GM12878 (cell line): ENCODE measurements around the gene RAD51B. TPM values are rescaled to one million over a fixed set of nuclear protein-coding genes. Genes with fewer than 3 reads are reported as not detected.

Source experiments
- ATAC-seq: fragments of 200-7000 bp; cut with Tn5 transposase; 3 replicates; pipeline ENCODE4 v1.9.1; 2020; ENCODE audit warnings: mild to moderate bottlenecking, moderate library complexity
- BruUV-seq: library from RNA; stranded (reverse); fragments of 400-500 nt; replicated peaks from 2 replicates; lab custom pipeline; 2021; lab: Mats Ljungman, UMichigan
- CTCF ChIA-PET: fragments of 300-600 bp; sonication (Branson Sonifier 250); formaldehyde crosslinking; extraction: SDS; loops from one replicate; lab custom pipeline; 2021; ENCODE audit warnings: inconsistent platforms; lab: Yijun Ruan, JAX
- POLR2A ChIA-PET: fragments of 350-600 bp; formaldehyde crosslinking; extraction: SDS; loops from one replicate; lab custom pipeline; 2021; ENCODE audit warnings: inconsistent platforms; lab: Charles Lee
- RAD21 ChIA-PET: fragments of 300-600 bp; sonication (Branson Sonifier 250); formaldehyde crosslinking; loops from one replicate; lab custom pipeline; 2023; ENCODE audit warnings: antibody characterized with exemption; ENCODE audit not compliant: unreplicated experiment; lab: Charles Lee
- SMC1A ChIA-PET: fragments of 300-600 bp; sonication (Branson Sonifier 250); formaldehyde crosslinking; loops from one replicate; lab custom pipeline; 2023; ENCODE audit not compliant: unreplicated experiment, uncharacterized antibody; lab: Charles Lee
- DNase-seq: peaks from one replicate; pipeline ENCODE4 v3.0.0-alpha.2; 2011; ENCODE audit warnings: low read depth, low spot score
- FAIRE-seq: peaks from 3 replicates; lab custom pipeline; 2011; peaks lifted over from hg19 to GRCh38; lab: Jason Lieb, UNC
- H2AFZ ChIP-seq: 2 replicates; pipeline ENCODE4 v1.6.0; 2011; ENCODE audit warnings: low read depth, low read length, control low read depth; ENCODE audit not compliant: control insufficient read depth
- H3K27ac ChIP-seq: 2 replicates; pipeline ENCODE4 v1.5.1; 2011; ENCODE audit warnings: control low read depth; ENCODE audit not compliant: control insufficient read depth, insufficient read depth
- H3K27me3 ChIP-seq, 2 experiments: replicated peaks in 1 of 2; 2 replicates each; pipeline versions ENCODE4 v1.6.0 to v1.6.1; 2011; ENCODE audit warnings: low read length in 1 of 2; ENCODE audit not compliant: control insufficient read depth in 2 of 2, insufficient read depth in 2 of 2
- H3K36me3 ChIP-seq, 2 experiments: 2 replicates each; pipeline ENCODE4 v1.5.1; 2011; ENCODE audit warnings: low read length in 1 of 2; ENCODE audit not compliant: control insufficient read depth in 2 of 2, insufficient read depth in 2 of 2
- H3K4me1 ChIP-seq: 2 replicates; pipeline ENCODE4 v1.6.1; 2011; ENCODE audit warnings: mild to moderate bottlenecking, low read length, moderate library complexity, mixed read lengths; ENCODE audit not compliant: control insufficient read depth, insufficient read depth
- H3K4me2 ChIP-seq: 2 replicates; pipeline ENCODE4 v1.6.0; 2011; ENCODE audit warnings: control low read depth; ENCODE audit not compliant: control insufficient read depth, insufficient read depth
- H3K4me3 ChIP-seq: fragments of 200-600 bp; sonication (generic); 2 replicates; pipeline ENCODE4 v1.5.1; 2016
- H3K79me2 ChIP-seq: 2 replicates; pipeline ENCODE4 v1.6.0; 2011; ENCODE audit warnings: low read length; ENCODE audit not compliant: control insufficient read depth, insufficient read depth
- H3K9ac ChIP-seq: 2 replicates; pipeline ENCODE4 v1.8.0; 2011; ENCODE audit warnings: low read length, control low read depth, mixed read lengths; ENCODE audit not compliant: control insufficient read depth, insufficient read depth
- H3K9me3 ChIP-seq: replicated peaks from 3 replicates; pipeline ENCODE4 v1.5.1; 2011; ENCODE audit warnings: mild to moderate bottlenecking, low read length; ENCODE audit not compliant: control insufficient read depth, insufficient read depth
- H4K20me1 ChIP-seq: 2 replicates; pipeline ENCODE4 v1.6.0; 2011; ENCODE audit not compliant: control insufficient read depth, insufficient read depth
- NR2F1 ChIP-seq: fragments of 450-650 bp; conservative IDR thresholded peaks from 2 replicates; pipeline ENCODE4 v1.6.1; 2017; ENCODE audit warnings: mild to moderate bottlenecking
- PML ChIP-seq: IDR thresholded peaks from 2 replicates; pipeline ENCODE4 v1.6.1; 2012; ENCODE audit warnings: low read length, inconsistent platforms
- RB1 ChIP-seq: fragments of 450-650 bp; formaldehyde crosslinking; IDR thresholded peaks from 2 replicates; pipeline ENCODE4 v1.6.1; 2017; ENCODE audit warnings: mild to moderate bottlenecking, borderline replicate concordance
- in situ Hi-C: fragments of 300-500 bp; cut with MboI; formaldehyde crosslinking; loops from 9 replicates; pipeline ENCODE4 v1.14.3; 2018; ENCODE audit warnings: mixed read lengths
- intact Hi-C: fragments of 100-400 bp; cut with micrococcal nuclease; formaldehyde crosslinking; loops from one replicate; pipeline ENCODE4 v1.14.2; 2022; ENCODE audit not compliant: unreplicated experiment
- polyA plus RNA-seq, 11 experiments: library from polyadenylated mRNA; depleted of rRNA in 4 of 11; unstranded in 6 of 11; stranded (reverse) in 5 of 11; fragments of >200 nt; fragmentation: Nextera tagmentation in 4 of 11; fragmentation: Illumina TruSeq in 1 of 11; extraction: Ambion mirVana in 4 of 11; extraction: Trizol in 1 of 11; gene quantifications; 1 replicate in 1 of 11; 2 replicates in 10 of 11; pipeline versions ENCODE4 v1.2.1 to v1.2.3, GENCODE V29; 2011 to 2016; ENCODE audit warnings: inconsistent platforms in 2 of 11, missing spikeins in 2 of 11, low read depth in 1 of 11
- total RNA-seq, 4 experiments: library from RNA; depleted of rRNA in 3 of 4; stranded (reverse); fragments of >200 nt in 3 of 4; fragmentation: Illumina TruSeq in 1 of 4; extraction: Trizol in 1 of 4; gene quantifications; 2 replicates each; pipeline versions ENCODE4 v1.2.1 to v1.2.3, GENCODE V29; 2013 to 2021
- TF ChIP-seq, protein P1 (sequence below), 3 experiments: IDR thresholded peaks in 2 of 3; conservative IDR thresholded peaks in 1 of 3; 2 replicates each; pipeline ENCODE4 v1.5.1; 2011; ENCODE audit warnings: low read depth in 3 of 3, low read length in 3 of 3, mild to moderate bottlenecking in 3 of 3, control low read depth in 2 of 3, moderate library complexity in 2 of 3, inconsistent platforms in 1 of 3, mixed read lengths in 1 of 3; ENCODE audit not compliant: control insufficient read depth in 2 of 3, insufficient read depth in 1 of 3; ENCODE audit errors: extremely low read depth in 1 of 3
- TF ChIP-seq, protein P2 (sequence below): fragments of 150-350 bp; IDR thresholded peaks from 2 replicates; pipeline ENCODE4 v1.6.1; 2016; ENCODE audit warnings: low read depth, low read length
- TF ChIP-seq, protein P3 (sequence below): fragments of 450-650 bp; IDR thresholded peaks from 2 replicates; pipeline ENCODE4 v1.6.1; 2017; ENCODE audit warnings: mild to moderate bottlenecking, moderate library complexity

The RAD51B gene
- total and polyA plus RNA-seq, 10 of the 15 experiments (the other 5 are each of a cell fraction or from before 2014, with no cell fraction given) = 9.8 to 26.8 (median 21.3) TPM

DNA sequence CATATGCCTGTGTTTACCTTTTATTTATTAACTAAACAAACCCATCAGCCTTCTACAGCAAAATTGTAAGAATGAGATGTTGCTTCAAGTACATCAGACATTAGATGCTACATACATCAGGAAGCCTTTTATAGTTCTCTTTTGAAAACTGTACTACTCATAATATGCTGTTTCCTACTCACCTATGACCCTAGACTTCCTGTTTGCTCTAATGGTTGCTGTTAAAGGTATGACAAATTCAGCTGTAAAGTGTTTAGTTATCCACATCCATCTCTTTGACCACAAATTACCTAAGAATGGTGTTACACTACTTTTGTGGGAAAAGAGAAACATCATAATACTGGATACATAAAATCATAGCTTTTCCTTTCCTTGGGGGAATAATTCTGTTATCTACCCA, 220.0 kb downstream of the RAD51B start:
- BruUV-seq = no TSS peak
- intact Hi-C loops (no loop called here), in situ Hi-C loops (no loop called here)
- Histone ChIP-seq H3K4me2 (no peak overlapping the region), H3K4me1 (no peaks in the 10 kb centered on the region), H3K9ac (no peak overlapping the region), H3K27ac (no peak overlapping the region), H3K79me2 (no peaks in the 10 kb centered on the region), H3K9me3 (no peaks in the 10 kb centered on the region), H2AFZ (no peak overlapping the region), H3K36me3 (no peaks in the 10 kb centered on the region), H3K4me3 (no peak overlapping the region), H3K27me3 (no peaks in the 10 kb centered on the region), H4K20me1 (no peaks in the 10 kb centered on the region)
- FAIRE-seq (no peak), DNase-seq (no peak), ATAC-seq (peak; percentile 26; the same call in 1 of the 3 replicates)
- TF ChIP-seq, protein P1, sequence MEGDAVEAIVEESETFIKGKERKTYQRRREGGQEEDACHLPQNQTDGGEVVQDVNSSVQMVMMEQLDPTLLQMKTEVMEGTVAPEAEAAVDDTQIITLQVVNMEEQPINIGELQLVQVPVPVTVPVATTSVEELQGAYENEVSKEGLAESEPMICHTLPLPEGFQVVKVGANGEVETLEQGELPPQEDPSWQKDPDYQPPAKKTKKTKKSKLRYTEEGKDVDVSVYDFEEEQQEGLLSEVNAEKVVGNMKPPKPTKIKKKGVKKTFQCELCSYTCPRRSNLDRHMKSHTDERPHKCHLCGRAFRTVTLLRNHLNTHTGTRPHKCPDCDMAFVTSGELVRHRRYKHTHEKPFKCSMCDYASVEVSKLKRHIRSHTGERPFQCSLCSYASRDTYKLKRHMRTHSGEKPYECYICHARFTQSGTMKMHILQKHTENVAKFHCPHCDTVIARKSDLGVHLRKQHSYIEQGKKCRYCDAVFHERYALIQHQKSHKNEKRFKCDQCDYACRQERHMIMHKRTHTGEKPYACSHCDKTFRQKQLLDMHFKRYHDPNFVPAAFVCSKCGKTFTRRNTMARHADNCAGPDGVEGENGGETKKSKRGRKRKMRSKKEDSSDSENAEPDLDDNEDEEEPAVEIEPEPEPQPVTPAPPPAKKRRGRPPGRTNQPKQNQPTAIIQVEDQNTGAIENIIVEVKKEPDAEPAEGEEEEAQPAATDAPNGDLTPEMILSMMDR (IDR thresholded peaks at IDR 0.05 in 2 of 3, conservative IDR thresholded peaks at IDR 0.05 in 1 of 3; ENCODE audit: control insufficient read depth in 2 of 3, extremely low read depth in 1 of 3, insufficient read depth in 1 of 3, low read depth in 3 of 3, low read length in 3 of 3) = no peak
- peak; percentile 44; the same call in 1 of the 2 replicates for TF ChIP-seq NR2F1
- TF ChIP-seq, protein P2, sequence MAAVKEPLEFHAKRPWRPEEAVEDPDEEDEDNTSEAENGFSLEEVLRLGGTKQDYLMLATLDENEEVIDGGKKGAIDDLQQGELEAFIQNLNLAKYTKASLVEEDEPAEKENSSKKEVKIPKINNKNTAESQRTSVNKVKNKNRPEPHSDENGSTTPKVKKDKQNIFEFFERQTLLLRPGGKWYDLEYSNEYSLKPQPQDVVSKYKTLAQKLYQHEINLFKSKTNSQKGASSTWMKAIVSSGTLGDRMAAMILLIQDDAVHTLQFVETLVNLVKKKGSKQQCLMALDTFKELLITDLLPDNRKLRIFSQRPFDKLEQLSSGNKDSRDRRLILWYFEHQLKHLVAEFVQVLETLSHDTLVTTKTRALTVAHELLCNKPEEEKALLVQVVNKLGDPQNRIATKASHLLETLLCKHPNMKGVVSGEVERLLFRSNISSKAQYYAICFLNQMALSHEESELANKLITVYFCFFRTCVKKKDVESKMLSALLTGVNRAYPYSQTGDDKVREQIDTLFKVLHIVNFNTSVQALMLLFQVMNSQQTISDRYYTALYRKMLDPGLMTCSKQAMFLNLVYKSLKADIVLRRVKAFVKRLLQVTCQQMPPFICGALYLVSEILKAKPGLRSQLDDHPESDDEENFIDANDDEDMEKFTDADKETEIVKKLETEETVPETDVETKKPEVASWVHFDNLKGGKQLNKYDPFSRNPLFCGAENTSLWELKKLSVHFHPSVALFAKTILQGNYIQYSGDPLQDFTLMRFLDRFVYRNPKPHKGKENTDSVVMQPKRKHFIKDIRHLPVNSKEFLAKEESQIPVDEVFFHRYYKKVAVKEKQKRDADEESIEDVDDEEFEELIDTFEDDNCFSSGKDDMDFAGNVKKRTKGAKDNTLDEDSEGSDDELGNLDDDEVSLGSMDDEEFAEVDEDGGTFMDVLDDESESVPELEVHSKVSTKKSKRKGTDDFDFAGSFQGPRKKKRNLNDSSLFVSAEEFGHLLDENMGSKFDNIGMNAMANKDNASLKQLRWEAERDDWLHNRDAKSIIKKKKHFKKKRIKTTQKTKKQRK = no peak
- TF ChIP-seq PML = no peak
- TF ChIP-seq, protein P3, sequence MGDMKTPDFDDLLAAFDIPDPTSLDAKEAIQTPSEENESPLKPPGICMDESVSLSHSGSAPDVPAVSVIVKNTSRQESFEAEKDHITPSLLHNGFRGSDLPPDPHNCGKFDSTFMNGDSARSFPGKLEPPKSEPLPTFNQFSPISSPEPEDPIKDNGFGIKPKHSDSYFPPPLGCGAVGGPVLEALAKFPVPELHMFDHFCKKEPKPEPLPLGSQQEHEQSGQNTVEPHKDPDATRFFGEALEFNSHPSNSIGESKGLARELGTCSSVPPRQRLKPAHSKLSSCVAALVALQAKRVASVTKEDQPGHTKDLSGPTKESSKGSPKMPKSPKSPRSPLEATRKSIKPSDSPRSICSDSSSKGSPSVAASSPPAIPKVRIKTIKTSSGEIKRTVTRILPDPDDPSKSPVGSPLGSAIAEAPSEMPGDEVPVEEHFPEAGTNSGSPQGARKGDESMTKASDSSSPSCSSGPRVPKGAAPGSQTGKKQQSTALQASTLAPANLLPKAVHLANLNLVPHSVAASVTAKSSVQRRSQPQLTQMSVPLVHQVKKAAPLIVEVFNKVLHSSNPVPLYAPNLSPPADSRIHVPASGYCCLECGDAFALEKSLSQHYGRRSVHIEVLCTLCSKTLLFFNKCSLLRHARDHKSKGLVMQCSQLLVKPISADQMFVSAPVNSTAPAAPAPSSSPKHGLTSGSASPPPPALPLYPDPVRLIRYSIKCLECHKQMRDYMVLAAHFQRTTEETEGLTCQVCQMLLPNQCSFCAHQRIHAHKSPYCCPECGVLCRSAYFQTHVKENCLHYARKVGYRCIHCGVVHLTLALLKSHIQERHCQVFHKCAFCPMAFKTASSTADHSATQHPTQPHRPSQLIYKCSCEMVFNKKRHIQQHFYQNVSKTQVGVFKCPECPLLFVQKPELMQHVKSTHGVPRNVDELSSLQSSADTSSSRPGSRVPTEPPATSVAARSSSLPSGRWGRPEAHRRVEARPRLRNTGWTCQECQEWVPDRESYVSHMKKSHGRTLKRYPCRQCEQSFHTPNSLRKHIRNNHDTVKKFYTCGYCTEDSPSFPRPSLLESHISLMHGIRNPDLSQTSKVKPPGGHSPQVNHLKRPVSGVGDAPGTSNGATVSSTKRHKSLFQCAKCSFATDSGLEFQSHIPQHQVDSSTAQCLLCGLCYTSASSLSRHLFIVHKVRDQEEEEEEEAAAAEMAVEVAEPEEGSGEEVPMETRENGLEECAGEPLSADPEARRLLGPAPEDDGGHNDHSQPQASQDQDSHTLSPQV = no peak
- no peak for TF ChIP-seq RB1
- CTCF ChIA-PET = interaction anchor here (0.6 to 1.5 kb wide), 3 partner anchors 21 to 805 kb away, joined by 3 read pairs; no protein-coding TSS in a partner anchor
- POLR2A ChIA-PET = no interaction called here
- SMC1A ChIA-PET = interaction anchor here (0.8 to 2.5 kb wide), 6 partner anchors 11 to 157 kb away, joined by 3 to 12 read pairs (median 4); no protein-coding TSS in a partner anchor
- RAD21 ChIA-PET = interaction anchor here (1.2 kb wide), 1 partner anchor 13 kb away, joined by 3 read pairs; no protein-coding TSS in a partner anchor
